A673 (cell line): Measurements from ENCODE around the gene KCNJ10. TPM values are rescaled to one million over a fixed set of nuclear protein-coding genes. Genes with fewer than 3 reads are reported as not detected.

Experiments
- BruUV-seq: library from RNA; stranded (reverse); fragments of 400-500 nt; replicated peaks from 2 replicates; lab custom pipeline; 2021; lab: Mats Ljungman, UMichigan
- CTCF ChIA-PET: fragments of 300-600 bp; sonication (Branson Sonifier 250); formaldehyde crosslinking; loops from one replicate; lab custom pipeline; 2022; ENCODE audit warnings: antibody characterized with exemption; lab: Charles Lee
- POLR2A ChIA-PET: fragments of 300-600 bp; sonication (Branson Sonifier 250); formaldehyde crosslinking; loops from one replicate; lab custom pipeline; 2022; ENCODE audit warnings: antibody characterized with exemption; ENCODE audit not compliant: low non-redundant PET; lab: Charles Lee
- DNase-seq: peaks from one replicate; pipeline ENCODE4 v3.0.0-alpha.2; 2015; ENCODE audit warnings: low spot score
- H3K27ac ChIP-seq: fragments of 200-600 bp; sonication (generic); 2 replicates; pipeline ENCODE4 v1.5.1; 2016; ENCODE audit warnings: mixed run types, low read depth, mild to moderate bottlenecking, mixed read lengths, antibody characterized with exemption, low read length; ENCODE audit not compliant: poor library complexity, severe bottlenecking
- H3K27me3 ChIP-seq: fragments of 200-600 bp; sonication (generic); replicated peaks from 2 replicates; pipeline ENCODE4 v1.6.1; 2017; ENCODE audit warnings: mixed run types, low read depth, mild to moderate bottlenecking, mixed read lengths, antibody characterized with exemption, low read length; ENCODE audit not compliant: insufficient read depth, poor library complexity
- H3K36me3 ChIP-seq: fragments of 200-600 bp; sonication (generic); 2 replicates; pipeline ENCODE4 v1.6.1; 2016; ENCODE audit warnings: mixed run types, mild to moderate bottlenecking, mixed read lengths, antibody characterized with exemption, low read length; ENCODE audit not compliant: insufficient read depth, poor library complexity, severe bottlenecking
- H3K4me1 ChIP-seq: fragments of 200-600 bp; sonication (generic); 2 replicates; pipeline ENCODE4 v1.6.1; 2017; ENCODE audit warnings: mixed run types, mild to moderate bottlenecking, mixed read lengths, antibody characterized with exemption, low read length; ENCODE audit not compliant: insufficient read depth, poor library complexity, severe bottlenecking
- H3K4me3 ChIP-seq: fragments of 200-600 bp; sonication (generic); 2 replicates; pipeline ENCODE4 v1.5.1; 2016; ENCODE audit warnings: low read depth, mixed run types, mild to moderate bottlenecking, mixed read lengths, low read length; ENCODE audit not compliant: poor library complexity, severe bottlenecking
- H3K9me3 ChIP-seq: fragments of 200-600 bp; sonication (generic); 2 replicates; pipeline ENCODE4 v1.6.1; 2016; ENCODE audit warnings: mixed run types, low read depth, mild to moderate bottlenecking, mixed read lengths, antibody characterized with exemption, low read length; ENCODE audit not compliant: poor library complexity, severe bottlenecking
- CTCF ChIP-seq: fragments of 300-800, 200-600 bp; sonication (generic); conservative IDR thresholded peaks from 2 replicates; pipeline ENCODE4 v1.5.1; 2017; ENCODE audit warnings: low read depth, mild to moderate bottlenecking, antibody characterized with exemption, low read length, moderate library complexity, mixed read lengths
- EZH2 ChIP-seq: fragments of 200-600 bp; sonication (generic); IDR thresholded peaks from 2 replicates; pipeline ENCODE4 v1.6.1; 2017; ENCODE audit warnings: borderline replicate concordance, low read depth, mild to moderate bottlenecking, mixed read lengths, antibody characterized with exemption, low read length; ENCODE audit not compliant: poor library complexity, severe bottlenecking
- intact Hi-C: fragments of 100-400 bp; cut with micrococcal nuclease; formaldehyde crosslinking; loops from one replicate; pipeline ENCODE4 v1.10.0; 2022; ENCODE audit not compliant: unreplicated experiment
- total RNA-seq: library from RNA; stranded (reverse); gene quantifications from 2 replicates; pipeline ENCODE4 v1.2.3, GENCODE V29; 2021

The KCNJ10 gene
- total RNA-seq, 1 experiment from 2014 or later: not detected

DNA sequence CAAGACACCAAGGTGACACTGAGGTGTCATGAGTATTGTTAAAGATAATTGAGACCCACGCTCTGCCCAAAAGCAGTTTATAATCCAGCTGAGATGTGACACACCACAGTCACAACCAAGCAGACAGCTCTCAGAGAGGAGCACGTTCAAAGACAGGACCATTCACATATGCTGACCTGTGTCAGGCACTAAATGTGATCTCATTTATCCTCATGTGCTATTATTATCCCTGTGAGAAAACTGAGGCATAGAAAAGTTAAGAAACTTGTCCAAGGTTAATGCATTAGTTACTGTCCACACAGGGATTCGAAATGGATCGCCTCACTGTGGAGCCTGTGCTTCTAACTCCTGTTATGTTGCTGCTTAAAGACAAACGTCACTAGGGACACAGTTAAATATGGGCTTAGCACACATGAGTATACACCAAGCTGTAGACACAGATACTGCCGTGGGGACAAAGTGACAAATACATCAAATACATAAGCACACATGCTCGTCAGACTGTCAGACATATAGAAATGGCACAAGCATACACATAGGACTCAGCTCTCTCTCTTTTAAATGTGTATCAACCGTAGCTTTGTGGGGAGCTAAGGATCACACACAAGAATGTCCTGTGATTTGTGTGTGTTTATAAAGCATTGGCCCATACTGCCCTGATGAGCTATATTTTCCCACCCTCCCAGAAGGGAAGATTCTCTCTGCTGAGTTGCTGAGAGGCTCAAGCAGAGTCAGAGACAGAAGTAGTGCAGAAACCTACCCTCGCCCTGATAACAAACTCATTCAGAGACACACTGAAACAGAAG is 32.0 kb upstream of the KCNJ10 start:
- intact Hi-C loops: loop anchor here (1.0 to 2.0 kb wide), 4 partner anchors 91 to 274 kb away; no protein-coding TSS in a partner anchor
- Histone ChIP-seq H3K4me3 (no peak overlapping the region), H3K36me3 (no peaks in the 10 kb centered on the region), H3K4me1 (peaks cover 17% of the 10 kb centered on the region), H3K9me3 (no peaks in the 10 kb centered on the region), H3K27ac (no peak overlapping the region), H3K27me3 (no peaks in the 10 kb centered on the region)
- POLR2A ChIA-PET: no interaction called here
- CTCF ChIA-PET: interaction anchor here (0.6 to 3.0 kb wide), 7 partner anchors 83 to 275 kb away, joined by 3 to 25 read pairs (median 8); no protein-coding TSS in a partner anchor
- TF ChIP-seq EZH2: no peak
- no peak for TF ChIP-seq CTCF
- DNase-seq: no peak
- no TSS peak for BruUV-seq

- H3K27ac ChIP-seq: no peak overlapping the region
- BruUV-seq: no TSS peak
- H3K9me3 ChIP-seq: no peaks in the 10 kb centered on the region
- peak; percentile 91 for DNase-seq
- ChIA-PET CTCF (interaction anchor here (0.5 to 3.0 kb wide), 11 partner anchors 84 to 823 kb away, joined by 3 to 25 read pairs (median 6); no protein-coding TSS in a partner anchor), POLR2A (no interaction called here)
- no peaks in the 10 kb centered on the region for H3K27me3 ChIP-seq
- no peaks in the 10 kb centered on the region for H3K36me3 ChIP-seq
- peaks cover 17% of the 10 kb centered on the region for H3K4me1 ChIP-seq
- intact Hi-C loops: loop anchor here (1.0 to 2.0 kb wide), 4 partner anchors 92 to 275 kb away; no protein-coding TSS in a partner anchor
- TF ChIP-seq EZH2 (no peak), CTCF (peak; percentile 97)
- H3K4me3 ChIP-seq: no peak overlapping the region
Measured at GRCh38 chr1:160101037-160101716, 31.2 kb upstream of the KCNJ10 start.

DNA sequence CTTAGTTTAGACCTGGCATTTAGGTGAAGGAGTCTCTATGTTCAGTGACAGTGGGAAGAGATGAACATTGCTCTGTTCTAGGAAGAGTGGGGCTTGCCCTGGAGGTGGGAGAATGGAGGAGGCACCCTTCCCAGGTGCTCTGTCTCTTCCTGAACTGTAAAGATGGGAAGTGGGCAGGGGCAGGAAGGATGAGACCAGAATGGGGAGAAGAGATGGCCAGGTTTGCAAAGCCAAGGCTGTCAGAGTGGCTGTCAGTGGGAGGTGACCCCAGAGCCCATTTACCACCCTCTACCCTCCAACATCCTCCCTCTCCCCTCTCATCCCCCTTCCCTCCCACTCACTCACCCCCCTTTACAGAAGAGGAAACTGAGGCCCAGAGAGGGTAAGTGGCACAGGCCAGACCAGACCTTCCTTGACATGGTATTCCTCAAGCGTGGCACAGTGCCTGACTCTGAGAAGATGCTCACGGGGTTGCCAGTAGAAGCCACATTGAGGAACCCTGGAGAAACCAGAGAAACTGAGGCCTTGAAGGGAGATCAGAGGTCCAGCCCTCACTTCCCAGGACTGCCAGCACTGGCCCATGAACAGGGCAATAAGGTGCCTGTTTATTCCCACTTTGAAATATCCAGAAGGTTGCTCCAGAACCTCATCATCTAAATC is 29.9 kb upstream of the KCNJ10 start:
- H3K36me3 ChIP-seq: no peaks in the 10 kb centered on the region
- no peaks in the 10 kb centered on the region for H3K27me3 ChIP-seq
- DNase-seq: no peak
- no peaks in the 10 kb centered on the region for H3K9me3 ChIP-seq
- POLR2A ChIA-PET: no interaction called here
- no TSS peak for BruUV-seq
- no peak for TF ChIP-seq EZH2
- no peak for TF ChIP-seq CTCF
- H3K4me3 ChIP-seq: peak overlapping the region; percentile 51
- intact Hi-C loops: loop anchor here (2.0 kb wide), 1 partner anchor 93 kb away; no protein-coding TSS in a partner anchor
- CTCF ChIA-PET: interaction anchor here (0.5 to 3.0 kb wide), 3 partner anchors 152 to 310 kb away, joined by 3 to 25 read pairs (median 3); no protein-coding TSS in a partner anchor
- H3K27ac ChIP-seq: no peak overlapping the region
- H3K4me1 ChIP-seq: peaks cover 17% of the 10 kb centered on the region
